ENCODE data around the gene ARHGEF28.

DNA sequence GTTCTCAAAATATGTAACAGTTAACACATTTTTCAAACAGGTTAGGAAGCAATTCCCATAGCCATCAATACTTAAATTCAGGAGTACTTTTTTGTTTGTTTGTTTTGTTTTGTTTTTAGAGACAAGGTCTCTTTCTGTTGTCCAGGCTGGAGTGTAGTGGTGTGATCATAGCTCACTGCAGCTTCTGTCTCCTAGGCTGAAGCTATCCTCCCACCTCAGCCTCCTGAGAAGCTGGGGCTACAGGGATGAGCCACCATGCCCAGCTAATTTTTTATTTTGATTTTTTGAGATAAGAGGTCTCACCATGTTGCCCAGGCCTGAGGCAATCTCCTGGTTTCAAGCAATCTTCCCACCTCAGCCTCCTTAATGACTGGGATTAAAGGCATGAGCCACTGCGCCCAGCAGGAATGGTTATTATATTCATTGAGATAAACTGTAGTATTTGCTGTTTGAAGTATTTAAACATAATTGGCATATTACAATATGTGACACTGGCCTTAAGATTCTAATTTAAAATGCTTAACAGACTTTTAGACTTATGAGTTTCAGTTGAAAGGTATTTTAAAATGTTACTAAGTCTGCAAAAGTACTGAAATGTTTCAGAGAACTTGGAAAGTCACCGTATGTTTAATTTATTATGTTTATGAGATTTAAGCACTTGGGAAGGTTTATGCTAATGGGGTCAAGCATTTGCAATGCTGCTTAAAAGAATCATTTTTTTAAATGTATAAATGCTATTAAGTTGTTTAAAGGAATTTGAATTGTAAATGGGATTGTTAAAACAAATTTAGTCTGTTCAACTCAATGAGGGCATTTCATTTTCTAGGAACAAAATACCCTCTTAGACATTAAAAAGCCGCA, 43.5 kb upstream of the ARHGEF28 start:
- TF ChIP-seq, protein P1, sequence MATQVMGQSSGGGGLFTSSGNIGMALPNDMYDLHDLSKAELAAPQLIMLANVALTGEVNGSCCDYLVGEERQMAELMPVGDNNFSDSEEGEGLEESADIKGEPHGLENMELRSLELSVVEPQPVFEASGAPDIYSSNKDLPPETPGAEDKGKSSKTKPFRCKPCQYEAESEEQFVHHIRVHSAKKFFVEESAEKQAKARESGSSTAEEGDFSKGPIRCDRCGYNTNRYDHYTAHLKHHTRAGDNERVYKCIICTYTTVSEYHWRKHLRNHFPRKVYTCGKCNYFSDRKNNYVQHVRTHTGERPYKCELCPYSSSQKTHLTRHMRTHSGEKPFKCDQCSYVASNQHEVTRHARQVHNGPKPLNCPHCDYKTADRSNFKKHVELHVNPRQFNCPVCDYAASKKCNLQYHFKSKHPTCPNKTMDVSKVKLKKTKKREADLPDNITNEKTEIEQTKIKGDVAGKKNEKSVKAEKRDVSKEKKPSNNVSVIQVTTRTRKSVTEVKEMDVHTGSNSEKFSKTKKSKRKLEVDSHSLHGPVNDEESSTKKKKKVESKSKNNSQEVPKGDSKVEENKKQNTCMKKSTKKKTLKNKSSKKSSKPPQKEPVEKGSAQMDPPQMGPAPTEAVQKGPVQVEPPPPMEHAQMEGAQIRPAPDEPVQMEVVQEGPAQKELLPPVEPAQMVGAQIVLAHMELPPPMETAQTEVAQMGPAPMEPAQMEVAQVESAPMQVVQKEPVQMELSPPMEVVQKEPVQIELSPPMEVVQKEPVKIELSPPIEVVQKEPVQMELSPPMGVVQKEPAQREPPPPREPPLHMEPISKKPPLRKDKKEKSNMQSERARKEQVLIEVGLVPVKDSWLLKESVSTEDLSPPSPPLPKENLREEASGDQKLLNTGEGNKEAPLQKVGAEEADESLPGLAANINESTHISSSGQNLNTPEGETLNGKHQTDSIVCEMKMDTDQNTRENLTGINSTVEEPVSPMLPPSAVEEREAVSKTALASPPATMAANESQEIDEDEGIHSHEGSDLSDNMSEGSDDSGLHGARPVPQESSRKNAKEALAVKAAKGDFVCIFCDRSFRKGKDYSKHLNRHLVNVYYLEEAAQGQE (IDR thresholded peaks at IDR 0.05; ENCODE audit: insufficient read depth in 1 of 2, low read depth in 2 of 2, low read length in 2 of 2) = no peak
- TF ChIP-seq POLR2AphosphoS5 (IDR thresholded peaks at IDR 0.05; ENCODE audit: low read depth, low read length) = no peak
- TF ChIP-seq TAF1 (IDR thresholded peaks at IDR 0.05; ENCODE audit: borderline replicate concordance, insufficient read depth, low read length) = no peak
- no peak for TF ChIP-seq FOXP2 (optimal IDR thresholded peaks at IDR 0.05; ENCODE audit: borderline replicate concordance, extremely low read depth, extremely low read length, insufficient read depth)
